Head of caudate nucleus (tissue), 42 donors: ENCODE data around the gene CAPN15.
A peak's percentile ranks its signal among the peaks of the same experiment; 100 is the strongest.

Experiments
- DNase-seq, 42 donors: peaks; one replicate each; pipeline versions ENCODE4 v3.0.0 to v3.0.0-alpha.2; 2020 to 2021; ENCODE audit warnings: mixed read lengths in 7 of 42
- intact Hi-C: fragments of 100-400 bp; cut with DNase I; formaldehyde crosslinking; loops from one replicate; pipeline ENCODE4 v1.15.0; 2022

The CAPN15 gene

GRCh38 chr16:565419-566330 lies 38.2 kb downstream of the CAPN15 start:
- DNase-seq, result no peak
- intact Hi-C loops, result no loop called here

- intact Hi-C loops, result no loop called here
- DNase-seq, result peak in 10 of 42 donors; percentile 12 to 48 (median 30)
Observed at GRCh38 chr16:566475-567372, 39.2 kb downstream of the CAPN15 start, which contains the start of gene NHLRC4. TSS of gene NHLRC4 (plus strand) at chr16:567005. CDS start at chr16:568048, 1,043 bp downstream.

GRCh38 chr16:567373-568256 lies 40.1 kb downstream of the CAPN15 start:
- intact Hi-C loops, result no loop called here
- no peak for DNase-seq

- no peak for DNase-seq
- intact Hi-C loops, result no loop called here
Observed at GRCh38 chr16:568401-569258, 41.1 kb downstream of the CAPN15 start.

- intact Hi-C loops, result no loop called here
- DNase-seq, result peak in 41 of 42 donors; percentile 25 to 78 (median 65)
Observed at GRCh38 chr16:569445-570254, 42.1 kb downstream of the CAPN15 start, which contains the start of gene PIGQ. TSS of gene PIGQ (plus strand) at chr16:569968. CDS start at chr16:574075, 4,107 bp downstream.

GRCh38 chr16:572865-573650 lies 45.5 kb downstream of the CAPN15 start:
- no peak for DNase-seq
- intact Hi-C loops, result no loop called here

- intact Hi-C loops, result no loop called here
- DNase-seq, result no peak
Observed at GRCh38 chr16:574021-574760, 46.7 kb downstream of the CAPN15 start.

GRCh38 chr16:575354-576196 lies 48.1 kb downstream of the CAPN15 start:
- intact Hi-C loops, result no loop called here
- DNase-seq, result no peak

- intact Hi-C loops, result no loop called here
- DNase-seq, result no peak
Observed at GRCh38 chr16:576197-576822, 48.8 kb downstream of the CAPN15 start.

- DNase-seq, result no peak
- intact Hi-C loops, result no loop called here
Observed at GRCh38 chr16:576823-577201, 49.3 kb downstream of the CAPN15 start.

- no peak for DNase-seq
- intact Hi-C loops, result no loop called here
Observed at GRCh38 chr16:577796-578195, 50.3 kb downstream of the CAPN15 start.

- intact Hi-C loops, result no loop called here
Observed at GRCh38 chr16:578232-578869, 50.8 kb downstream of the CAPN15 start.

GRCh38 chr16:578870-579405 lies 51.4 kb downstream of the CAPN15 start:
- DNase-seq, result peak in 38 of 42 donors; percentile 33 to 81 (median 62)
- intact Hi-C loops, result no loop called here

More at GRCh38 chr16:578232-578869, 50.8 kb downstream of the CAPN15 start:
- DNase-seq, result no peak
